Keratinocyte (primary cell): ENCODE results near the gene AVL9.

Experiments used
- EZH2 ChIP-seq: IDR thresholded peaks from one replicate; pipeline ENCODE4 v1.6.1; 2012; ENCODE audit warnings: inconsistent platforms, mild to moderate bottlenecking, low read length, moderate library complexity
- TF ChIP-seq, protein P1 (sequence below), 3 experiments: IDR thresholded peaks in 1 of 3; conservative IDR thresholded peaks in 1 of 3; optimal IDR thresholded peaks in 1 of 3; 2 replicates in 2 of 3; 3 replicates in 1 of 3; pipeline versions ENCODE3 to v1.5.1; 2011; ENCODE audit warnings: low read length in 3 of 3, mild to moderate bottlenecking in 3 of 3, moderate library complexity in 2 of 3, control low read depth in 1 of 3, inconsistent platforms in 1 of 3; ENCODE audit not compliant: insufficient read depth in 2 of 3; ENCODE audit errors: extremely low read depth in 1 of 3

DNA sequence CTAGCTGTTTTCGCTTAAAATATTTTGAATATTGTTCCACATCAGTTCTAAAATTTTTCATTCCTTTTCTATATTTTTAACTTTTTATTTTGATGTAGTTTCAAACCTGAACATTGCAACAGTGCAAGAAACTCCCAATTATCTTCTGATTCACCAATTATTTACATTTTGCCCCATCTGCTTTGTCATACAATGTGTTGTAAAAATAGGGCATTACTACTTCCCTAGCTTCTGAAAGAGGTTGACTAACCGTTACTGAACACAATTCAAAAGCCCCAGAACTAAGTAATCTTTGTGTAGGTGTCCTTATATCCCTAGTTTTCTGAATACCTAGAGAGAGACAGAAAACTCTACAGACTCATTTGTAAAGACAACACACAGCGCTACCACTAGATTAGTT lies 86.7 kb downstream of the AVL9 start:
- TF ChIP-seq, protein P1, sequence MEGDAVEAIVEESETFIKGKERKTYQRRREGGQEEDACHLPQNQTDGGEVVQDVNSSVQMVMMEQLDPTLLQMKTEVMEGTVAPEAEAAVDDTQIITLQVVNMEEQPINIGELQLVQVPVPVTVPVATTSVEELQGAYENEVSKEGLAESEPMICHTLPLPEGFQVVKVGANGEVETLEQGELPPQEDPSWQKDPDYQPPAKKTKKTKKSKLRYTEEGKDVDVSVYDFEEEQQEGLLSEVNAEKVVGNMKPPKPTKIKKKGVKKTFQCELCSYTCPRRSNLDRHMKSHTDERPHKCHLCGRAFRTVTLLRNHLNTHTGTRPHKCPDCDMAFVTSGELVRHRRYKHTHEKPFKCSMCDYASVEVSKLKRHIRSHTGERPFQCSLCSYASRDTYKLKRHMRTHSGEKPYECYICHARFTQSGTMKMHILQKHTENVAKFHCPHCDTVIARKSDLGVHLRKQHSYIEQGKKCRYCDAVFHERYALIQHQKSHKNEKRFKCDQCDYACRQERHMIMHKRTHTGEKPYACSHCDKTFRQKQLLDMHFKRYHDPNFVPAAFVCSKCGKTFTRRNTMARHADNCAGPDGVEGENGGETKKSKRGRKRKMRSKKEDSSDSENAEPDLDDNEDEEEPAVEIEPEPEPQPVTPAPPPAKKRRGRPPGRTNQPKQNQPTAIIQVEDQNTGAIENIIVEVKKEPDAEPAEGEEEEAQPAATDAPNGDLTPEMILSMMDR (optimal IDR thresholded peaks at IDR 0.05 in 1 of 3, IDR thresholded peaks at IDR 0.05 in 1 of 3, conservative IDR thresholded peaks at IDR 0.05 in 1 of 3; ENCODE audit: extremely low read depth in 1 of 3, insufficient read depth in 2 of 3, low read length in 3 of 3): no peak
- no peak for TF ChIP-seq EZH2
